Measurements from ENCODE around the gene RAI14.

GRCh38 chr5:34778091-34778850 is 122.1 kb downstream of the RAI14 start:
- no peak for TF ChIP-seq POLR2A (IDR thresholded peaks at IDR 0.05)
- TF ChIP-seq, protein P1, sequence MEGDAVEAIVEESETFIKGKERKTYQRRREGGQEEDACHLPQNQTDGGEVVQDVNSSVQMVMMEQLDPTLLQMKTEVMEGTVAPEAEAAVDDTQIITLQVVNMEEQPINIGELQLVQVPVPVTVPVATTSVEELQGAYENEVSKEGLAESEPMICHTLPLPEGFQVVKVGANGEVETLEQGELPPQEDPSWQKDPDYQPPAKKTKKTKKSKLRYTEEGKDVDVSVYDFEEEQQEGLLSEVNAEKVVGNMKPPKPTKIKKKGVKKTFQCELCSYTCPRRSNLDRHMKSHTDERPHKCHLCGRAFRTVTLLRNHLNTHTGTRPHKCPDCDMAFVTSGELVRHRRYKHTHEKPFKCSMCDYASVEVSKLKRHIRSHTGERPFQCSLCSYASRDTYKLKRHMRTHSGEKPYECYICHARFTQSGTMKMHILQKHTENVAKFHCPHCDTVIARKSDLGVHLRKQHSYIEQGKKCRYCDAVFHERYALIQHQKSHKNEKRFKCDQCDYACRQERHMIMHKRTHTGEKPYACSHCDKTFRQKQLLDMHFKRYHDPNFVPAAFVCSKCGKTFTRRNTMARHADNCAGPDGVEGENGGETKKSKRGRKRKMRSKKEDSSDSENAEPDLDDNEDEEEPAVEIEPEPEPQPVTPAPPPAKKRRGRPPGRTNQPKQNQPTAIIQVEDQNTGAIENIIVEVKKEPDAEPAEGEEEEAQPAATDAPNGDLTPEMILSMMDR (IDR thresholded peaks at IDR 0.05), result no peak

All from lower leg skin (tissue), 3 donors.